WTC11 (cell line): ENCODE data around the gene KDM1B. TPM values are rescaled to one million over a fixed set of nuclear protein-coding genes. Genes with fewer than 3 reads are reported as not detected.
A peak's percentile ranks its signal among the peaks of the same experiment; 100 is the strongest.

ENCODE experiments used
- ATAC-seq: fragments of 200-7000 bp; cut with Tn5 transposase; 2 replicates; pipeline ENCODE4 v1.10.0; 2021; ENCODE audit warnings: mild to moderate bottlenecking, moderate library complexity
- CTCF ChIA-PET: fragments of 300-600 bp; sonication (Branson Sonifier 250); formaldehyde crosslinking; loops from one replicate; lab custom pipeline; 2021; ENCODE audit warnings: antibody characterized with exemption; lab: Charles Lee
- POLR2A ChIA-PET: fragments of 350-600 bp; sonication (Branson Sonifier 250); formaldehyde crosslinking; loops from one replicate; lab custom pipeline; 2021; ENCODE audit warnings: antibody characterized with exemption; lab: Charles Lee
- DNase-seq: peaks from one replicate; pipeline ENCODE4 v3.0.0; 2021; ENCODE audit warnings: low spot score
- H3K27ac Mint-ChIP-seq: 2 replicates; pipeline ENCODE4 v1.8.0; 2021; ENCODE audit warnings: mixed read lengths
- H3K27me3 Mint-ChIP-seq: 2 replicates; pipeline ENCODE4 v1.8.0; 2021; ENCODE audit warnings: low read depth, mild to moderate bottlenecking, moderate library complexity, mixed read lengths
- H3K36me3 Mint-ChIP-seq: 2 replicates; pipeline ENCODE4 v1.8.0; 2021; ENCODE audit warnings: mixed read lengths
- H3K4me1 Mint-ChIP-seq: 2 replicates; pipeline ENCODE4 v1.8.0; 2022; ENCODE audit warnings: mixed read lengths
- H3K4me3 Mint-ChIP-seq: 2 replicates; pipeline ENCODE4 v1.8.0; 2021; ENCODE audit warnings: mild to moderate bottlenecking, moderate library complexity, mixed read lengths
- H3K9me3 Mint-ChIP-seq: 2 replicates; pipeline ENCODE4 v1.8.0; 2021; ENCODE audit warnings: mixed read lengths
- CREB1 ChIP-seq: sonication (generic); formaldehyde crosslinking; IDR thresholded peaks from 2 replicates; pipeline ENCODE4 v1.8.0; 2023; ENCODE audit warnings: mild to moderate bottlenecking, missing genetic modification reagents
- CREM ChIP-seq: sonication (generic); formaldehyde crosslinking; IDR thresholded peaks from 2 replicates; pipeline ENCODE4 v1.8.1; 2022; ENCODE audit warnings: mild to moderate bottlenecking, missing genetic modification reagents, moderate library complexity
- E2F1 ChIP-seq: sonication (generic); formaldehyde crosslinking; IDR thresholded peaks from 2 replicates; pipeline ENCODE4 v1.8.0; 2022; ENCODE audit warnings: mild to moderate bottlenecking, missing genetic modification reagents
- ETV6 ChIP-seq: sonication (generic); formaldehyde crosslinking; IDR thresholded peaks from 2 replicates; pipeline ENCODE4 v1.8.1; 2022; ENCODE audit warnings: mild to moderate bottlenecking, missing genetic modification reagents
- FOXK1 ChIP-seq: sonication (generic); formaldehyde crosslinking; IDR thresholded peaks from 2 replicates; pipeline ENCODE4 v1.8.0; 2022; ENCODE audit warnings: mild to moderate bottlenecking, moderate library complexity, missing genetic modification reagents
- GRHL2 ChIP-seq: fragments of 250-450 bp; sonication (Bioruptor Pico); IDR thresholded peaks from 2 replicates; pipeline ENCODE4 v1.8.0; 2022; ENCODE audit warnings: mild to moderate bottlenecking, moderate library complexity; ENCODE audit not compliant: insufficient replicate concordance, severe bottlenecking
- KAT7 ChIP-seq: sonication (generic); formaldehyde crosslinking; IDR thresholded peaks from 2 replicates; pipeline ENCODE4 v1.8.1; 2023; ENCODE audit warnings: missing genetic modification reagents, mild to moderate bottlenecking, borderline replicate concordance
- SMAD3 ChIP-seq: sonication (generic); formaldehyde crosslinking; IDR thresholded peaks from 2 replicates; pipeline ENCODE4 v1.8.0; 2022; ENCODE audit warnings: missing genetic modification reagents, mild to moderate bottlenecking, borderline replicate concordance
- TEAD4 ChIP-seq: sonication (generic); formaldehyde crosslinking; IDR thresholded peaks from 2 replicates; pipeline ENCODE4 v1.8.0; 2022; ENCODE audit warnings: mild to moderate bottlenecking, missing genetic modification reagents
- ZBTB43 ChIP-seq: sonication (generic); formaldehyde crosslinking; IDR thresholded peaks from 2 replicates; pipeline ENCODE4 v1.8.1; 2023; ENCODE audit warnings: mild to moderate bottlenecking, missing genetic modification reagents
- ZNF219 ChIP-seq: sonication (generic); formaldehyde crosslinking; IDR thresholded peaks from 2 replicates; pipeline ENCODE4 v1.8.0; 2023; ENCODE audit warnings: missing genetic modification reagents, mild to moderate bottlenecking, borderline replicate concordance
- ZNF232 ChIP-seq: sonication (generic); formaldehyde crosslinking; IDR thresholded peaks from 2 replicates; pipeline ENCODE4 v1.8.0; 2022; ENCODE audit warnings: mild to moderate bottlenecking, missing genetic modification reagents
- ZNF317 ChIP-seq: sonication (generic); formaldehyde crosslinking; IDR thresholded peaks from 2 replicates; pipeline ENCODE4 v1.8.1; 2023; ENCODE audit warnings: low read depth, mild to moderate bottlenecking, moderate library complexity, missing genetic modification reagents, borderline replicate concordance
- ZNF416 ChIP-seq: fragments of 250-450 bp; sonication (Bioruptor Pico); IDR thresholded peaks from 2 replicates; pipeline ENCODE4 v1.9.0; 2021; ENCODE audit warnings: mild to moderate bottlenecking, inconsistent platforms
- ZNF423 ChIP-seq: fragments of 250-450 bp; sonication (Bioruptor Pico); IDR thresholded peaks from 2 replicates; pipeline ENCODE4 v2.1.2; 2022; ENCODE audit warnings: mild to moderate bottlenecking, moderate library complexity
- total RNA-seq: library from RNA; stranded (reverse); gene quantifications from 3 replicates; pipeline ENCODE4 v1.2.3, GENCODE V29; 2021
- TF ChIP-seq, protein P1 (sequence below): sonication (generic); formaldehyde crosslinking; IDR thresholded peaks from 2 replicates; pipeline ENCODE4 v1.8.0; 2022; ENCODE audit warnings: mild to moderate bottlenecking, missing genetic modification reagents
- TF ChIP-seq, protein P2 (sequence below): sonication (generic); formaldehyde crosslinking; IDR thresholded peaks from 2 replicates; pipeline ENCODE4 v1.8.1; 2023; ENCODE audit warnings: mild to moderate bottlenecking, missing genetic modification reagents, moderate library complexity
- TF ChIP-seq, protein P3 (sequence below): sonication (generic); formaldehyde crosslinking; IDR thresholded peaks from 2 replicates; pipeline ENCODE4 v1.8.1; 2022; ENCODE audit warnings: missing genetic modification reagents, borderline replicate concordance
- TF ChIP-seq, protein P4 (sequence below): sonication (generic); formaldehyde crosslinking; conservative IDR thresholded peaks from 2 replicates; pipeline ENCODE4 v1.8.1; 2023; ENCODE audit warnings: mild to moderate bottlenecking, low read depth, missing genetic modification reagents, moderate library complexity
- TF ChIP-seq, protein P5 (sequence below): fragments of 200-600 bp; IDR thresholded peaks from 2 replicates; pipeline ENCODE4 v1.8.0; 2022; ENCODE audit warnings: antibody characterized with exemption

Gene KDM1B
- total RNA-seq, 1 experiment from 2014 or later = 6.7 TPM

DNA sequence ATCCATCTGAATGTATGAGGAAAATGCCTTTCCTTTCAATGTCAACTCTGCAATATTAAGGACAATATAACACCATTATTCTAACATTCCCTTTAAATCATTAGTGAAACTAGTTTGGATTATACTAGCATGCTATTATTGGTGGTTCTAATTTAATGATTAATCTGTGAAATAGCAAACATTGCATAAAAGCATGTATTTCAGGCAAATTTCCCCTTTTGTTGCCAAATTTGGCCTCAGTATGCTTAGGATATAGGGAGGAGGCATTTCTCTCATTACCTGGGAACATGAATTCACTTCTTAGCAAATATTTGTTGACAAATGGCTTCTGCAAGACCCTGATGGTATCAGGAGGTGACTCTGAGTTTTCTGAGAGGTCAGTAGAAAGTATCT lies 1.9 kb upstream of the KDM1B start:
- DNase-seq = no peak
- CTCF ChIA-PET = no interaction called here
- Mint-ChIP-seq H3K27me3 (no peaks in the 10 kb centered on the region), H3K36me3 (peaks cover 4% of the 10 kb centered on the region; the same call in 1 of the 2 replicates), H3K9me3 (no peaks in the 10 kb centered on the region), H3K4me1 (peaks cover 22% of the 10 kb centered on the region), H3K27ac (no peak overlapping the region), H3K4me3 (0 out of 2 replicates have a peak overlapping the region, but pooled peaks have one; percentile 97)
- POLR2A ChIA-PET = interaction anchor here (0.6 kb wide), 1 partner anchor 101 kb away, joined by 3 read pairs; no protein-coding TSS in a partner anchor
- TF ChIP-seq ZNF423 = no peak
- no peak for TF ChIP-seq ZBTB43 (CRISPR knock-in tag)
- no peak for TF ChIP-seq SMAD3
- TF ChIP-seq, protein P1, sequence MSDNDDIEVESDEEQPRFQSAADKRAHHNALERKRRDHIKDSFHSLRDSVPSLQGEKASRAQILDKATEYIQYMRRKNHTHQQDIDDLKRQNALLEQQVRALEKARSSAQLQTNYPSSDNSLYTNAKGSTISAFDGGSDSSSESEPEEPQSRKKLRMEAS (CRISPR knock-in tag) = no peak
- TF ChIP-seq, protein P2, sequence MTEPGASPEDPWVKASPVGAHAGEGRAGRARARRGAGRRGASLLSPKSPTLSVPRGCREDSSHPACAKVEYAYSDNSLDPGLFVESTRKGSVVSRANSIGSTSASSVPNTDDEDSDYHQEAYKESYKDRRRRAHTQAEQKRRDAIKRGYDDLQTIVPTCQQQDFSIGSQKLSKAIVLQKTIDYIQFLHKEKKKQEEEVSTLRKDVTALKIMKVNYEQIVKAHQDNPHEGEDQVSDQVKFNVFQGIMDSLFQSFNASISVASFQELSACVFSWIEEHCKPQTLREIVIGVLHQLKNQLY = no peak
- no peak for TF ChIP-seq ZNF219
- no peak for TF ChIP-seq ZNF416 (CRISPR knock-in tag)
- TF ChIP-seq, protein P3, sequence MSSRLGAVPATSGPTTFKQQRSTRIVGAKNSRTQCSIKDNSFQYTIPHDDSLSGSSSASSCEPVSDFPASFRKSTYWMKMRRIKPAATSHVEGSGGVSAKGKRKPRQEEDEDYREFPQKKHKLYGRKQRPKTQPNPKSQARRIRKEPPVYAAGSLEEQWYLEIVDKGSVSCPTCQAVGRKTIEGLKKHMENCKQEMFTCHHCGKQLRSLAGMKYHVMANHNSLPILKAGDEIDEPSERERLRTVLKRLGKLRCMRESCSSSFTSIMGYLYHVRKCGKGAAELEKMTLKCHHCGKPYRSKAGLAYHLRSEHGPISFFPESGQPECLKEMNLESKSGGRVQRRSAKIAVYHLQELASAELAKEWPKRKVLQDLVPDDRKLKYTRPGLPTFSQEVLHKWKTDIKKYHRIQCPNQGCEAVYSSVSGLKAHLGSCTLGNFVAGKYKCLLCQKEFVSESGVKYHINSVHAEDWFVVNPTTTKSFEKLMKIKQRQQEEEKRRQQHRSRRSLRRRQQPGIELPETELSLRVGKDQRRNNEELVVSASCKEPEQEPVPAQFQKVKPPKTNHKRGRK (CRISPR knock-in tag) = no peak
- no peak for TF ChIP-seq KAT7
- TF ChIP-seq, protein P4, sequence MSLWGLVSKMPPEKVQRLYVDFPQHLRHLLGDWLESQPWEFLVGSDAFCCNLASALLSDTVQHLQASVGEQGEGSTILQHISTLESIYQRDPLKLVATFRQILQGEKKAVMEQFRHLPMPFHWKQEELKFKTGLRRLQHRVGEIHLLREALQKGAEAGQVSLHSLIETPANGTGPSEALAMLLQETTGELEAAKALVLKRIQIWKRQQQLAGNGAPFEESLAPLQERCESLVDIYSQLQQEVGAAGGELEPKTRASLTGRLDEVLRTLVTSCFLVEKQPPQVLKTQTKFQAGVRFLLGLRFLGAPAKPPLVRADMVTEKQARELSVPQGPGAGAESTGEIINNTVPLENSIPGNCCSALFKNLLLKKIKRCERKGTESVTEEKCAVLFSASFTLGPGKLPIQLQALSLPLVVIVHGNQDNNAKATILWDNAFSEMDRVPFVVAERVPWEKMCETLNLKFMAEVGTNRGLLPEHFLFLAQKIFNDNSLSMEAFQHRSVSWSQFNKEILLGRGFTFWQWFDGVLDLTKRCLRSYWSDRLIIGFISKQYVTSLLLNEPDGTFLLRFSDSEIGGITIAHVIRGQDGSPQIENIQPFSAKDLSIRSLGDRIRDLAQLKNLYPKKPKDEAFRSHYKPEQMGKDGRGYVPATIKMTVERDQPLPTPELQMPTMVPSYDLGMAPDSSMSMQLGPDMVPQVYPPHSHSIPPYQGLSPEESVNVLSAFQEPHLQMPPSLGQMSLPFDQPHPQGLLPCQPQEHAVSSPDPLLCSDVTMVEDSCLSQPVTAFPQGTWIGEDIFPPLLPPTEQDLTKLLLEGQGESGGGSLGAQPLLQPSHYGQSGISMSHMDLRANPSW (CRISPR knock-in tag) = no peak
- TF ChIP-seq GRHL2 (CRISPR knock-in tag) = no peak
- no peak for TF ChIP-seq ZNF232 (CRISPR knock-in tag)
- no peak for TF ChIP-seq E2F1
- no peak for TF ChIP-seq ZNF317 (CRISPR knock-in tag)
- no peak for TF ChIP-seq ETV6 (CRISPR knock-in tag)
- TF ChIP-seq FOXK1 (CRISPR knock-in tag) = no peak
- no peak for TF ChIP-seq CREM
- no peak for TF ChIP-seq CREB1
- no peak for ATAC-seq

DNA sequence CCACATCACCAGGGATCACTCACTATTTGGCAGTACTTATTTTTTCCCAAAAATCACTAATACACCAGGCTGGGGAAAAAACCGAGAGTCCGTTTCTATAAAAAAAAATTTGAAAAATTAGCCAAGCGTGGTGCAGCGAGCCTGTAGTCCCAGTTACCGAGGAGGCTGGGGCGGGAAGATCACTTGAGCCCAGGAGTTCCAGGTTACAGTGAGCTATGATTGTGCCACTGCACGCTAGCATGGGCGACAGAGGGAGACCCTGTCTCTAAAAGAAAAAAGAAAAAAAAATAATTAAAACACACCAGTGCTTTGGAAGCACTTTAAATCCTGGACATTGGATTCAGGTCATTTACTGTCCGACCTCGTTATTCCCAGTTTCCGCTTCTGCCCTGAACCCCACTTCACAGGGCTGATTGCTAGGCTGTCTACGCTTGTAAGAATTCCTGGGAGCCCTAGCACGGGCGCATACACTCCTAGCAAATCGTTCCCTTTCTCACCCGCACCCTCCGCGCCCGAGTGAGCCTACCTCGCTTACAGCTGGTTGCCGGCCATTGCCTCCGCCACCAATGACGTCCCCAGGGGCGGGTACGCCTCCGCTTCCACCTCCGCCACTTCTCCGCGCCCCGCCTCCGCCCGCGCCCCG lies 594 bp upstream of the KDM1B start, which contains the start of gene TPMT:
Gene TPMT (minus strand): TSS at position 571 of the 643 bp plus-strand sequence. CDS start 5,950 bp downstream, outside the sequence.
- H3K36me3 Mint-ChIP-seq = peaks cover 8% of the 10 kb centered on the region
- H3K9me3 Mint-ChIP-seq = no peaks in the 10 kb centered on the region
- ChIA-PET POLR2A (interaction anchor here (0.5 to 0.6 kb wide), 2 partner anchors 36 to 105 kb away, joined by 3 read pairs; no protein-coding TSS in a partner anchor), CTCF (interaction anchor here (0.5 to 1.3 kb wide), 3 partner anchors 27 to 47 kb away, joined by 3 to 6 read pairs (median 3); no protein-coding TSS in a partner anchor)
- peak; percentile 69 for ATAC-seq
- DNase-seq = no peak
- peak within 1 kb of the TSS; percentile 99 for H3K27ac Mint-ChIP-seq
- H3K4me3 Mint-ChIP-seq = peak within 1 kb of the TSS; percentile 97
- no peaks in the 10 kb centered on the region for H3K27me3 Mint-ChIP-seq
- TF ChIP-seq TEAD4 (CRISPR knock-in tag) = no peak
- TF ChIP-seq, protein P1 (CRISPR knock-in tag) = peak; percentile 9; the same call in 1 of the 2 replicates
- no peak for TF ChIP-seq CREM
- TF ChIP-seq, protein P5, sequence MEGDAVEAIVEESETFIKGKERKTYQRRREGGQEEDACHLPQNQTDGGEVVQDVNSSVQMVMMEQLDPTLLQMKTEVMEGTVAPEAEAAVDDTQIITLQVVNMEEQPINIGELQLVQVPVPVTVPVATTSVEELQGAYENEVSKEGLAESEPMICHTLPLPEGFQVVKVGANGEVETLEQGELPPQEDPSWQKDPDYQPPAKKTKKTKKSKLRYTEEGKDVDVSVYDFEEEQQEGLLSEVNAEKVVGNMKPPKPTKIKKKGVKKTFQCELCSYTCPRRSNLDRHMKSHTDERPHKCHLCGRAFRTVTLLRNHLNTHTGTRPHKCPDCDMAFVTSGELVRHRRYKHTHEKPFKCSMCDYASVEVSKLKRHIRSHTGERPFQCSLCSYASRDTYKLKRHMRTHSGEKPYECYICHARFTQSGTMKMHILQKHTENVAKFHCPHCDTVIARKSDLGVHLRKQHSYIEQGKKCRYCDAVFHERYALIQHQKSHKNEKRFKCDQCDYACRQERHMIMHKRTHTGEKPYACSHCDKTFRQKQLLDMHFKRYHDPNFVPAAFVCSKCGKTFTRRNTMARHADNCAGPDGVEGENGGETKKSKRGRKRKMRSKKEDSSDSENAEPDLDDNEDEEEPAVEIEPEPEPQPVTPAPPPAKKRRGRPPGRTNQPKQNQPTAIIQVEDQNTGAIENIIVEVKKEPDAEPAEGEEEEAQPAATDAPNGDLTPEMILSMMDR = no peak
- peaks cover 22% of the 10 kb centered on the region for H3K4me1 Mint-ChIP-seq
